Stimulated activated naive CD8-positive, alpha-beta T cell treated with anti-CD3 and anti-CD28 coated beads, Interleukin-15, Interleukin-2, amounts not matched to agents 100 U/mL and 50 U/mL, for 24 hours (primary cell): Measurements from ENCODE around the gene UBE2S.

Experiments
- ATAC-seq: fragments of 150-1000 bp; cut with Tn5 transposase; one replicate; pipeline ENCODE4 v1.10.0; 2021
- DNase-seq: peaks from one replicate; pipeline ENCODE4 v3.0.0; 2021

Gene UBE2S

DNA sequence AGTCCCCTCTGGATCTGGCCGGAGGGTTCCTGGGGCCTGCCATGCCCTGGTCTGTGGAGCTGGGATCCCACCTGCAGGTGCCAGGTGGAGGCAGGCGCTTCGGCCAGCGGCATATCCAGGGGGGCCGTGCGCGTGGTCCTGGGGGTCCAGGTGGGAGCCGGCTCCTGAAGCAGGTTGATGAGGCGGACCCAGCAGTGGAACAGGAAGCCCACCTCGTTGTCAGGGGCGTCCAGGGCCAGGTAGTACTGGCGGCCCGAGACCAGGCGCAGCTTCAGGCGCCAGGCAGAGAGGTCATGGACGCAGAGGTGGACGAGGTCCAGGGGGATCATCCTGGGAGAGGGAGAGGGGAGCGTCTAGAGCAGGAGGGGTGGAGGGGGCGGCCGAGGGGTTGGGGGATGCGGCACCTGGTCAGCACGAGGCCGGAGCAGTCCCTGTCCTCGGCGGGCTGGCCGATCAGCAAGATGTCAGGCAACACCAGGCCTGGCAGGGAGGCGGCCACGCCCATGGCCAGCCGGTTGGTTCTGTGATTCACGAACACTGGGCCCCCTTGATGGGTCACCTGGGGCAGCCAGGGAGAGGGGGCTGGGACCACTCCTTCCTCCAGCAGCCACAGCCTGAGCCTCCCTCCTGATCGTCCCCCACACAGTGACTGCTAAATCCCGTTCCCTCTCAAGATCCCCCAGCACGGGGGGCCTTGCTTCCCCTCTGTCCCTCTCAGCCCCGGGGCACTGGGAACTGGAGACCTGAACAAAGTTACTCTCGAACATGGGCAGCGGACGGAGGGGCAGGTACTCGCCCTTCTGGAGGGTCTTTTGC lies 45.2 kb downstream of the UBE2S start:
- no peak for ATAC-seq
- no peak for DNase-seq

- DNase-seq (no peak), ATAC-seq (no peak)
Measured at GRCh38 chr19:55360902-55361301, 46.7 kb downstream of the UBE2S start.

DNA sequence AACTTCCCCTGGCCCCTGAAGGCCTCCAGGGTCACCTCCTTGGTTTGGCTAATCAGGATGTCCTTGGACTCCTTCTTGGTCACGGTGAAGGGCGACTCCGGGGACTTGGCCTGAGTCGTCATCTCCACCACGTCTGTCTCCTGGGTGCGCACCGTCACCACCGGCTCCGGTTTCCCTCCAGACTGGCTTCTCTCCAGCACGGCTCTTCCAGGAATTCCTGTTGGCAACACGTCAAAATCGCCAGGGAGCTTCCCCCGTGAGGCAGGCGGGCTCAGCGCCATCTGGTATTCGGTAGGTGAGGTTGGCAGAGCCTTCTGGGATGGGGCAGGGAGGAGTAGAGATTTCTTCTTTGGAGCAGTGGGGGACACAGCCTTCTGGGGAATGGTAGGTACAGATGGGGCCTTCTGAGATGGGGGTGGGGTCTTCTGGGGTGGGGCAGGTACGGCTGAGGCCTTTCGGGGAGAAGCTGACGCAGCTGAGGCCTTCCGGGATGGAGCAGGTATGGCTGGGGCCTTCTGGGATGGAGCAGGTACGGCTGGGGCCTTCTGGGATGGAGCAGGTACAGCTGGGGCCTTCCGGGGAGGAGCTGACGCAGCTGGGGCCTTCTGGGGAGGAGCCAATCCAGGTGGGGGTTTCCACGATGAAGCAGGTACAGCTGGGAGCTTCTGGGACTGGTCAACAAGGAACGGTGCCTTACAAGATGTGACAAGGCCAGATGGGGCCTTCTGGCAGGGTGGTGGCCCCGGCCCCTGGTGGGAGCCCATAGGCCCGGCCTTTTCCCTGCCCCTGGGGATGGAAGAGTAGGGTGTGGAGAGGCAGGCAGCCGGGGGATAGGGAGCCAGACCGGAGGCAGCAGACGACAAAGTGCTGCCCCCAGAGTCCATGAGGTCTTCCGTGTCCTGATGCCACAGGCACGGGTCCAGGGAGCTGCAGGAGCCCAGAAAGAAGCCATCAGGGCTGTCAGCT lies 48.4 kb downstream of the UBE2S start:
- ATAC-seq (no peak), DNase-seq (no peak)

DNA sequence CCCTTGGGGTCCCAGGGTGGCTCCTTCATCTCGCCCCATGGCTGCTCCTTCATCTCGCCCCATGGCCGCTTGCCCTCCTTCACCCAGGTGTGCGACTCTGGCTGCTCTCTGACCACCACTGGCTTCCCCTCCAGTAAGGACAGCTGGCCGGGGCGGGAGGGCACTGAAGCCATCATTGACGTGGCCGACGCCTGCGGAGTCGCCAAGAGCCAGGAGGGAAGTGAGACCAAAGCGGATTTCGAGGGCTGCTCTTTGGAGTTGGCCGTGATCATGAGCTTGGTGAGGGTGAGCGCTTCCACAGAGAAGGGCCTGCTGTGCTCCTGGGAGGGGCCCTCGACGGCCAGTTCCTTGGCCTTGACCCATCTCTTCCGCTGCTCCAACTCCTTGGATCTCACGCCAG lies 49.1 kb downstream of the UBE2S start:
- ATAC-seq (no peak), DNase-seq (no peak)

DNA sequence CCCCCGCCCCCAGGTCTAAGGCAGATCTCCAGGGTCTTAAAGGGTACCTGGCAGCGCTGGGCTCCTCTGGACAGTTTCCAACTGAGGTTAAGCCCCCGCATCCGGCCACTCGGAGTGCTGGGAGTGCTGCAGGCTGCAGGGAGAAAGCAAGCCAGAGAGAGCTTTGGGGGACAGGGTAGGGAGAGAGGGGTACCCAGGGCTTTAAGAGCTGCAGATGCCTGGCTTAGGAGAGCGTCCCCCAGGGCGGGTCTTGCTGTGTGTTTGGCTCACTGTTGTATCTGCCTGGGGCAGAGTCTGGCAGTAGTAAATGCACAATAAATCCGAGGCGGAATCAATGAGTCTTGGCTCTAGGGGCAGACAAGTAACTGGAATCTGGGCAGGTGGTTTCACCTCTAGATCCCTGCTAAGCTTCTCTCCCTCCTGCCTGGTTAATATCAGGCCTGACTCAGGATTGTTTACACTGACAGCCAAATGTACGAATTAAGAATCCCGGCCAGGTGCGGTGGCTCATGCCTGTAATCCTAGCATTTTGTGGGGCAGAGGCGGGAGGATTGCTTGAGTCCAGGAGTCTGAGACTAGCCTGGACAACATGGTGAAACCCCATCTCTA lies 52.3 kb downstream of the UBE2S start:
- DNase-seq: no peak
- no peak for ATAC-seq

- ATAC-seq (no peak), DNase-seq (no peak)
Measured at GRCh38 chr19:55354698-55355212, 52.8 kb downstream of the UBE2S start, which contains the start of gene COX6B2. TSS of gene COX6B2 (minus strand) at chr19:55354719. CDS start at chr19:55354521, 198 bp downstream.

- peak; percentile 82 for ATAC-seq
- DNase-seq: peak; percentile 77
Measured at GRCh38 chr19:55353803-55354697, 53.5 kb downstream of the UBE2S start.

- ATAC-seq (no peak), DNase-seq (no peak)
Measured at GRCh38 chr19:55353356-55353802, 54.2 kb downstream of the UBE2S start.

DNA sequence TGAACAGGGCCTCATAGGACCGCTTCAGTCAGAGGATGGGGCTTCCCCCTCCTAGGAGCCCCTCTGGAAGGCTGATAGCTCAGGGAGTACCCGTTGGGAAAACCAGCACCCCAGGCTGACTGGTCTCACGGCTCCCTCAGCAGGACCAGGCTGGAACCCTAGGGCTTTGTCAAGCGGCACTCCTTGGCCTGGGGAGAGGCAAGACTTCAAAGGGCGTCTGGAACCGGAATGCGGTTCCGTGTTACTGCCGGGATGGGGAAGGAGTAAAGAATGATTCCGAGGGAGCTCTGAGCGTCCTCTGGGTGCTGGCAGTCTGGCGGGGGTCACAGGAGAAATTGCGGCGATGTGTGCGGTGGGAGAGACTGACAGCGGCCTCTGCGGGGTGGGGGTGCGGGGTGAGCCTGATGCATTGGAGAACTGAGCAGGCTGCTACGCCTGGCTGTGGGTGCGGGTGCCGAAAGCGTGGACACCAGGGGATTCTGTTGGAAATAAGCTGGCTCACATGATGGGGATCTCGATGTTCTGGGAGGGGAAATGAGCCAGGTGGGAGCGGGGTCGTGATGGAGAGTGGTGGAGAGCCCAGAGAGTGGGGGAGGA lies 54.9 kb downstream of the UBE2S start:
- DNase-seq (no peak), ATAC-seq (no peak)

- DNase-seq (no peak), ATAC-seq (no peak)
Measured at GRCh38 chr19:55352040-55352439, 55.5 kb downstream of the UBE2S start.

GRCh38 chr19:55350620-55351315 lies 56.8 kb downstream of the UBE2S start:
- DNase-seq (no peak), ATAC-seq (no peak)
